Peyer's patch (tissue), 4 donors: Measurements from ENCODE around the gene SAT1. TPM values are rescaled to one million over a fixed set of nuclear protein-coding genes. Genes with fewer than 3 reads are reported as not detected.

Experiments
- DNase-seq, 3 donors: peaks; one replicate each; pipeline ENCODE4 v3.0.0-alpha.2; 2017 to 2019
- H3K27ac ChIP-seq, 4 donors: fragments of 200-600 bp; sonication (generic); one replicate each; pipeline ENCODE4 v1.5.1; 2016 to 2019
- H3K27me3 ChIP-seq, 2 donors: fragments of 200-600 bp; sonication (generic); one replicate each; pipeline ENCODE4 v1.5.1; 2019
- H3K36me3 ChIP-seq, 3 donors: fragments of 200-600 bp; sonication (generic); one replicate each; pipeline ENCODE4 v1.5.1; 2016 to 2019
- H3K4me1 ChIP-seq, 4 donors: fragments of 200-600 bp; sonication (generic); one replicate each; pipeline ENCODE4 v1.5.1; 2016 to 2019
- H3K4me3 ChIP-seq, 4 donors: fragments of 200-600 bp; sonication (generic); 1 replicate in 3 of 4; 2 replicates in 1 of 4; pipeline ENCODE4 v1.5.1; 2016 to 2019; ENCODE audit warnings: mild to moderate bottlenecking in 1 of 4
- H3K9me3 ChIP-seq, 4 donors: fragments of 200-600 bp; sonication (generic); one replicate each; pipeline ENCODE4 v1.5.1; 2016 to 2019; ENCODE audit warnings: mild to moderate bottlenecking in 1 of 4
- POLR2A ChIP-seq, 2 donors: fragments of 450-650 bp; IDR thresholded peaks; one replicate each; pipeline ENCODE4 v1.5.1; 2017; ENCODE audit warnings: antibody characterized with exemption in 2 of 2, mild to moderate bottlenecking in 2 of 2, moderate library complexity in 2 of 2
- total RNA-seq, 4 donors: library from RNA; depleted of rRNA; stranded (reverse); fragments of >200 nt; gene quantifications; one replicate each; pipeline ENCODE4 v1.1.0, GENCODE V29; 2016
- TF ChIP-seq, protein P1 (sequence below), 6 experiments: fragments of 450-650 bp in 4 of 6; fragments of 200-600 bp in 2 of 6; sonication (generic) in 1 of 6; IDR thresholded peaks; one replicate each; pipeline ENCODE4 v1.5.1; 2017 to 2019; ENCODE audit warnings: antibody characterized with exemption in 6 of 6, mild to moderate bottlenecking in 3 of 6, moderate library complexity in 1 of 6

Gene SAT1
- total RNA-seq, 4 donors from 2014 or later, result 796 to 836 (median 832) TPM

DNA sequence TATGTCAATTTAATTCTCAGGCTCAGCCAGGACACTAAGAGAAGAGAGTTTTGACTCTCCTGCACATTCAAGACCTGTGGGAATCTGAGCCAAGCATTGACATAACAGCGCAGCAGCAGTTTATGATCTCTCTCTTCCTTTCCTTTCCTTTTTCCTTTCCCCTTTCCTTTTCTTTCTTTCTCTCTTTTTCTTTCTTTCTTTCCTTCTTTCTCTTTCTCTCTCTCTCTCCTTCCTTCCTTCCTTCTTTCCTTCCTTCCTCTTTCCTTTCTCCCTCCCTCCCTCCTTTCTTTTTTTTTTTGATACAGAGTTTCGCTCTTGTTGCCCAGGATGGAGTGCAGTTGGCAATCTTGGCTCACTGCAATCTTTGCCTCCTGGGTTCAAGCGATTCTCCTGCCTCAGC lies 21.6 kb downstream of the SAT1 start:
- H3K4me1 ChIP-seq, result no peaks in the 10 kb centered on the region
- H3K36me3 ChIP-seq, result no peaks in the 10 kb centered on the region
- H3K27me3 ChIP-seq, result no peaks in the 10 kb centered on the region
- peak overlapping the region in 2 of 4 donors; percentile 62 to 71 for H3K27ac ChIP-seq
- no peak overlapping the region for H3K4me3 ChIP-seq
- H3K9me3 ChIP-seq, result no peaks in the 10 kb centered on the region
- DNase-seq, result no peak
- TF ChIP-seq, protein P1, sequence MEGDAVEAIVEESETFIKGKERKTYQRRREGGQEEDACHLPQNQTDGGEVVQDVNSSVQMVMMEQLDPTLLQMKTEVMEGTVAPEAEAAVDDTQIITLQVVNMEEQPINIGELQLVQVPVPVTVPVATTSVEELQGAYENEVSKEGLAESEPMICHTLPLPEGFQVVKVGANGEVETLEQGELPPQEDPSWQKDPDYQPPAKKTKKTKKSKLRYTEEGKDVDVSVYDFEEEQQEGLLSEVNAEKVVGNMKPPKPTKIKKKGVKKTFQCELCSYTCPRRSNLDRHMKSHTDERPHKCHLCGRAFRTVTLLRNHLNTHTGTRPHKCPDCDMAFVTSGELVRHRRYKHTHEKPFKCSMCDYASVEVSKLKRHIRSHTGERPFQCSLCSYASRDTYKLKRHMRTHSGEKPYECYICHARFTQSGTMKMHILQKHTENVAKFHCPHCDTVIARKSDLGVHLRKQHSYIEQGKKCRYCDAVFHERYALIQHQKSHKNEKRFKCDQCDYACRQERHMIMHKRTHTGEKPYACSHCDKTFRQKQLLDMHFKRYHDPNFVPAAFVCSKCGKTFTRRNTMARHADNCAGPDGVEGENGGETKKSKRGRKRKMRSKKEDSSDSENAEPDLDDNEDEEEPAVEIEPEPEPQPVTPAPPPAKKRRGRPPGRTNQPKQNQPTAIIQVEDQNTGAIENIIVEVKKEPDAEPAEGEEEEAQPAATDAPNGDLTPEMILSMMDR (IDR thresholded peaks at IDR 0.05), result no peak
- no peak for TF ChIP-seq POLR2A (IDR thresholded peaks at IDR 0.05)

DNA sequence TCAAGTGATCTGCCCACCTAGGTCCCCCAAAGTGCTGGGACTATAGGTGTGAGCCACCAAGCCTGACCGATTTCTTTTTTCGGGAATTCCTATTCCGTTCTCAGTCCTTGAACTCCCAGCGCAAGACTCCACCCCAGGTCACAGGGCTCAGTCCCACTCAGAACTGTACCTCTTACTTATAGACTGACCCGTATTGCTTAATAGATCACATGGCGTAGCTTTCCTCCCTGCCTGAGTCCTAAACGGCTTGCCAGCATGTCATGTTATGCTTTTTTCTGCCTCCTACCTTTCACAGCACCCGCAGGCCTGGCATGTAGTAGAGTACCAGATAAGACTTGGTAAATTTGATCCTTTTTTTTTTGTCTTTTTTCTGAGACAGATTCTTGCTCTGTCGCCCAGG lies 22.4 kb downstream of the SAT1 start:
- Histone ChIP-seq H3K27ac (no peak overlapping the region), H3K4me3 (no peak overlapping the region), H3K36me3 (no peaks in the 10 kb centered on the region), H3K27me3 (no peaks in the 10 kb centered on the region), H3K4me1 (no peaks in the 10 kb centered on the region), H3K9me3 (no peaks in the 10 kb centered on the region)
- TF ChIP-seq, protein P1 (IDR thresholded peaks at IDR 0.05), result no peak
- no peak for TF ChIP-seq POLR2A (IDR thresholded peaks at IDR 0.05)
- DNase-seq, result no peak

DNA sequence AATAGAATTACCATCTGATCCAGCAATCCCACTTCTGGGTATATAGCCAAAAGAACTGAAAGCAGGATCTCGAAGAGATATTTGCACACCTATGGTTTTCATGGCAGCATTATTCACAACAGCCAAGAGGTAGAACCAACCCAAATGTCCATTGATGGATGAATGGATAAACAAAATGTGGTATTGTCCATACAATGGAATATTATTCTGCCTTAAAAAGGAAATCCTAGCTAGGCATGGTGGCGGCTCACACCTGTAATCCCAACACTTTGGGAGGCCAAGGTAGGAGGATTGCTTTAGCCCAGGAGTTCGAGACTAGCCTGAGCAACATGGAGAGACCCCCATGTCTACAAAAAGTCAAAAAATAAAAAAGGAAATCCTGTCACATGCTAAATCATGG lies 27.3 kb downstream of the SAT1 start:
- H3K4me1 ChIP-seq, result no peaks in the 10 kb centered on the region
- no peaks in the 10 kb centered on the region for H3K9me3 ChIP-seq
- DNase-seq, result no peak
- TF ChIP-seq POLR2A (IDR thresholded peaks at IDR 0.05), result no peak
- TF ChIP-seq, protein P1 (IDR thresholded peaks at IDR 0.05), result no peak
- H3K4me3 ChIP-seq, result no peak overlapping the region
- no peak overlapping the region for H3K27ac ChIP-seq
- no peaks in the 10 kb centered on the region for H3K36me3 ChIP-seq
- H3K27me3 ChIP-seq, result no peaks in the 10 kb centered on the region

DNA sequence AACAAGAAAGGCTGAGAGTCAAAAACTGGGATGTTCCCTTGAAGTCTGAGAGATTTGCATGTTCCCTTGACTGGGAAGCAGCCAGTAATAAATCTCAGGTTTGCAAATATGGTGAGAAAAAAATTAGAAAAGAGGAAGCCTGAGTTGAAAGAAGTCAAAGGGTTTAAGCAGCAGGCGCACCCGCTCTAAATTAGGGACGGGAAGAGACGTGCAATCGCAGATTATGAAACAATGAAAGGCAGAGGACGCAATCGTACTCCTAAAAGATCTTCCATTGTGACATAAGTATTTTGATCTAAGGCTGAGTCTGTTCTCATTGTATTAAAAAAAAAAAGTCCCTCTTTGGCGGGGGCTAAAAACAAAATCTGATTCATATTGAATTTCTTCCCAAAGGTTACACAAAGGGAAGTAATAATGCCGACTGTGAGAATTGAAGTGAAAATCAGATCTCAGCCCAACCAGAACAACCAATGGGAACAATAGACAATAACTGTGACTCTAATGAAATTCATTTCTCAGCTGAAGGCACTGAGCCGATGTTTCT lies 28.2 kb downstream of the SAT1 start:
- no peaks in the 10 kb centered on the region for H3K27me3 ChIP-seq
- H3K27ac ChIP-seq, result no peak overlapping the region
- H3K4me1 ChIP-seq, result no peaks in the 10 kb centered on the region
- H3K4me3 ChIP-seq, result no peak overlapping the region
- no peaks in the 10 kb centered on the region for H3K9me3 ChIP-seq
- no peaks in the 10 kb centered on the region for H3K36me3 ChIP-seq
- no peak for DNase-seq
- TF ChIP-seq, protein P1 (IDR thresholded peaks at IDR 0.05), result no peak
- no peak for TF ChIP-seq POLR2A (IDR thresholded peaks at IDR 0.05)

DNA sequence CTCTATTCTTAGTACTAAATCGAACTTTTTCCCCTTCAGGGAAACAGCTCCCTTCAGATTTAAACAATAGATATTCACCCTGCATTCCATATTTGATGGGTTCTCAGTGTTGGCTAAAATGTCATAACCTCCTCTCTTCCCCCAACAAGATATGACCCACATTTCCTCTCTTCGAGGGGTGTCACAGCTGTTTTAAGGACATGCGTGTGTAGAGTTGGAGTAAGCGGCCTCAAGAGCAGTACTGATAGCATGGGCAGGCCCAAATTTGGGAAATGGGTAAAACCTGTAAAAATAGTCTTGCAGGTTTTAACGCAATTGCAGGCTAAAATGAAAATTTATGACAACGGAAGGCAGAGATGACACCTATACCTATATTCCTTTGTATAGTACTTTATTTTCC lies 28.7 kb downstream of the SAT1 start:
- Histone ChIP-seq H3K4me3 (no peak overlapping the region), H3K4me1 (no peaks in the 10 kb centered on the region), H3K9me3 (no peaks in the 10 kb centered on the region), H3K36me3 (no peaks in the 10 kb centered on the region), H3K27ac (peak overlapping the region in 1 of 4 donors; percentile 5), H3K27me3 (no peaks in the 10 kb centered on the region)
- TF ChIP-seq, protein P1 (IDR thresholded peaks at IDR 0.05), result no peak
- no peak for TF ChIP-seq POLR2A (IDR thresholded peaks at IDR 0.05)
- DNase-seq, result no peak

DNA sequence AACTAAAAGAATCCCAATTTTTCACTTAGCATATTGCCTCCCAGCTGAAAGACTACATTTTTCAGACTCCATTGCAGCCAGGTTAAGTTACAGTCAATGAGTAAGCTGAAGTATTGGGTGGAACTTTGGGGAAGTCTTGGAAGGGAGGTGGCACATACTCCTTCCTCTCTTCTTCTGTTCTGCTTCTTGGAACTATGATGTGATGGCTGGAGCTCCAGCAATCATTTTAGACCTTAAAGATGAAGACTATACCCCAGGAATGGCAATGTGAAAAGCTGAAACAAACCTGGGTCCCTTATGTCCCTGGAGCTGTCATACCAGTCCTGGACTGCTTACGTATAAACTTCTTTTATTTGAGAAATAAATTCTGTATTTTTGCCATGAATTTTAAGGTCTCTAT lies 30.8 kb downstream of the SAT1 start:
- Histone ChIP-seq H3K4me3 (no peak overlapping the region), H3K27me3 (no peaks in the 10 kb centered on the region), H3K36me3 (no peaks in the 10 kb centered on the region), H3K27ac (no peak overlapping the region), H3K4me1 (no peaks in the 10 kb centered on the region), H3K9me3 (no peaks in the 10 kb centered on the region)
- TF ChIP-seq, protein P1 (IDR thresholded peaks at IDR 0.05), result no peak
- TF ChIP-seq POLR2A (IDR thresholded peaks at IDR 0.05), result no peak
- DNase-seq, result no peak
